ENCODE results near the gene ACSF2.

GRCh38 chr17:50514388-50514787 is 88.4 kb downstream of the ACSF2 start:
- no peak for TF ChIP-seq CTCF (IDR thresholded peaks at IDR 0.05)
- no peak for TF ChIP-seq POLR2A (IDR thresholded peaks at IDR 0.05)
